Glutamatergic neuron (in vitro differentiated cells): ENCODE data around the gene RNF213. TPM values are rescaled to one million over a fixed set of nuclear protein-coding genes. Genes with fewer than 3 reads are reported as not detected.

Experiments used
- DNase-seq: peaks from one replicate; pipeline ENCODE4 v3.0.0; 2022
- H3K27ac Mint-ChIP-seq: one replicate; pipeline ENCODE4 v1.8.0; 2020; ENCODE audit warnings: mild to moderate bottlenecking, mixed read lengths, inconsistent platforms; ENCODE audit not compliant: unreplicated experiment
- H3K27me3 Mint-ChIP-seq: one replicate; pipeline ENCODE4 v1.8.0; 2020; ENCODE audit warnings: mild to moderate bottlenecking, moderate library complexity, mixed read lengths, inconsistent platforms; ENCODE audit not compliant: unreplicated experiment
- H3K36me3 Mint-ChIP-seq: one replicate; pipeline ENCODE4 v1.8.0; 2020; ENCODE audit warnings: mild to moderate bottlenecking, mixed read lengths, inconsistent platforms; ENCODE audit not compliant: unreplicated experiment
- H3K4me1 Mint-ChIP-seq: one replicate; pipeline ENCODE4 v1.8.0; 2020; ENCODE audit warnings: mild to moderate bottlenecking, low read depth, mixed read lengths, inconsistent platforms; ENCODE audit not compliant: unreplicated experiment
- H3K4me3 Mint-ChIP-seq: one replicate; pipeline ENCODE4 v1.8.0; 2020; ENCODE audit warnings: mild to moderate bottlenecking, mixed read lengths, inconsistent platforms; ENCODE audit not compliant: unreplicated experiment
- H3K9me3 Mint-ChIP-seq: one replicate; pipeline ENCODE4 v1.8.0; 2020; ENCODE audit warnings: mild to moderate bottlenecking, moderate library complexity, mixed read lengths, inconsistent platforms; ENCODE audit not compliant: unreplicated experiment
- CTCF ChIP-seq: fragments of 200-600 bp; sonication (generic); IDR thresholded peaks from one replicate; pipeline ENCODE4 v1.5.0; 2021; ENCODE audit not compliant: partially characterized antibody, unreplicated experiment
- total RNA-seq: library from RNA; stranded (reverse); fragmentation: NEBNext Ultra II Directional; extraction: Animal tissue kit (Norgen Biotek cat#: 25700); gene quantifications from one replicate; pipeline ENCODE4 v1.2.1, GENCODE V29; 2021; ENCODE audit not compliant: unreplicated experiment

Gene RNF213
- total RNA-seq, 1 donor from 2014 or later: 34.7 TPM

- Mint-ChIP-seq H3K4me1 (no peaks in the 10 kb centered on the region), H3K9me3 (peaks cover 5% of the 10 kb centered on the region), H3K4me3 (no peak overlapping the region), H3K36me3 (no peaks in the 10 kb centered on the region), H3K27me3 (peaks cover 1% of the 10 kb centered on the region), H3K27ac (no peak overlapping the region)
- no peak for DNase-seq
- TF ChIP-seq CTCF: no peak
Observed at GRCh38 chr17:80245566-80246265, 14.9 kb upstream of the RNF213 start.

DNA sequence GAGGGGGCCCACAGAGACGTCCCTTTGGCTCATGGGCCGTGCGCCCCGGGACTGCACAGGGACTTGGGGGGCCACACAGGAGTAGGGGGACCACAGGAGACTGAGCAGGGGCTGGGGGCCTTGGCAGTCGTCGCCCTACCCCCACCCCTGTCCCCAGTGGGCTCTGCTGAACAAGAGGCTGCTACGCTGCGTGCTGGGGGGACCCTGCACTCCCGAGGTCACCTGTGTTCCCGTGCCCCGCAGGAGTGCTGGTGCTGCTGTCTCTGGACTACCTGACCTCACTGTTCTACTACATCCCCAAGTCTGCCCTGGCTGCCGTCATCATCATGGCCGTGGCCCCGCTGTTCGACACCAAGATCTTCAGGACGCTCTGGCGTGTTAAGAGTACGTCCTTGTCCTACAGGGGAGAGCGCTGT, 14.4 kb upstream of the RNF213 start:
- no peak for TF ChIP-seq CTCF
- Mint-ChIP-seq H3K9me3 (peaks cover 5% of the 10 kb centered on the region), H3K27ac (no peak overlapping the region), H3K4me3 (no peak overlapping the region), H3K36me3 (no peaks in the 10 kb centered on the region), H3K27me3 (peaks cover 1% of the 10 kb centered on the region), H3K4me1 (no peaks in the 10 kb centered on the region)
- DNase-seq: no peak

DNA sequence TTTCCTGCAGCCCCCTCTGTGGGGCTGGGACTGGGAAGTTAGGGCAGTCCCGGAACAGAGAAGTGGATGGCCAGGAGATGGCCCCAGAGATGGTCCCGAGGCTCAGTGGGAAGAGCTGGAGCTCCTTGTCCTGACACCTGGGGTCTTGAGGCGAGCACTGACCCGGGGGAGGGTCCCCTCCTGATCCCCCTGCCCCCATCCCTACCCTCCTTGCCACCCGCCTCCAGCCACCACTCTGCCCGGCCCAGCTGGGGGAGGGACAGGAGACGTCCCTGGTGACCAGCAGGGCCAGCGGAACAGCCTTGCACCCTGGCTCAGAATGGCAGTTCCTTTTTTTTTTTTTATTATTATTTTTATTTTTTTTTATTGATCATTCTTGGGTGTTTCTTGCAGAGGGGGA, 13.9 kb upstream of the RNF213 start:
- no peak for TF ChIP-seq CTCF
- no peak overlapping the region for H3K27ac Mint-ChIP-seq
- peaks cover 1% of the 10 kb centered on the region for H3K27me3 Mint-ChIP-seq
- peaks cover 5% of the 10 kb centered on the region for H3K9me3 Mint-ChIP-seq
- no peaks in the 10 kb centered on the region for H3K4me1 Mint-ChIP-seq
- H3K36me3 Mint-ChIP-seq: no peaks in the 10 kb centered on the region
- H3K4me3 Mint-ChIP-seq: no peak overlapping the region
- DNase-seq: no peak

GRCh38 chr17:80247561-80247960, 13.1 kb upstream of the RNF213 start:
- H3K36me3 Mint-ChIP-seq: no peaks in the 10 kb centered on the region
- H3K9me3 Mint-ChIP-seq: peaks cover 5% of the 10 kb centered on the region
- H3K4me3 Mint-ChIP-seq: no peak overlapping the region
- H3K27ac Mint-ChIP-seq: no peak overlapping the region
- peaks cover 1% of the 10 kb centered on the region for H3K27me3 Mint-ChIP-seq
- no peak for DNase-seq
- TF ChIP-seq CTCF: no peak
- no peaks in the 10 kb centered on the region for H3K4me1 Mint-ChIP-seq

GRCh38 chr17:80248001-80248893, 12.4 kb upstream of the RNF213 start:
- H3K4me1 Mint-ChIP-seq: no peaks in the 10 kb centered on the region
- no peak overlapping the region for H3K4me3 Mint-ChIP-seq
- no peaks in the 10 kb centered on the region for H3K27me3 Mint-ChIP-seq
- TF ChIP-seq CTCF: no peak
- DNase-seq: no peak
- H3K9me3 Mint-ChIP-seq: peaks cover 5% of the 10 kb centered on the region
- H3K27ac Mint-ChIP-seq: no peak overlapping the region
- H3K36me3 Mint-ChIP-seq: no peaks in the 10 kb centered on the region
